ENCODE measurements around the gene FAM50B. TPM values are rescaled to one million over a fixed set of nuclear protein-coding genes. Genes with fewer than 3 reads are reported as not detected.

Gene FAM50B
- total RNA-seq, 1 donor from 2014 or later: 3.8 TPM

- Mint-ChIP-seq H3K4me1 (ENCODE audit: unreplicated experiment) (peaks cover 8% of the 10 kb centered on the region), H3K9me3 (ENCODE audit: unreplicated experiment) (no peaks in the 10 kb centered on the region), H3K27me3 (ENCODE audit: unreplicated experiment) (peaks cover 4% of the 10 kb centered on the region), H3K36me3 (ENCODE audit: low read depth, unreplicated experiment) (no peaks in the 10 kb centered on the region), H3K4me3 (ENCODE audit: unreplicated experiment) (no peak overlapping the region), H3K27ac (ENCODE audit: unreplicated experiment) (no peak overlapping the region)
- DNase-seq (ENCODE audit: low spot score): no peak
- TF ChIP-seq, protein P1, sequence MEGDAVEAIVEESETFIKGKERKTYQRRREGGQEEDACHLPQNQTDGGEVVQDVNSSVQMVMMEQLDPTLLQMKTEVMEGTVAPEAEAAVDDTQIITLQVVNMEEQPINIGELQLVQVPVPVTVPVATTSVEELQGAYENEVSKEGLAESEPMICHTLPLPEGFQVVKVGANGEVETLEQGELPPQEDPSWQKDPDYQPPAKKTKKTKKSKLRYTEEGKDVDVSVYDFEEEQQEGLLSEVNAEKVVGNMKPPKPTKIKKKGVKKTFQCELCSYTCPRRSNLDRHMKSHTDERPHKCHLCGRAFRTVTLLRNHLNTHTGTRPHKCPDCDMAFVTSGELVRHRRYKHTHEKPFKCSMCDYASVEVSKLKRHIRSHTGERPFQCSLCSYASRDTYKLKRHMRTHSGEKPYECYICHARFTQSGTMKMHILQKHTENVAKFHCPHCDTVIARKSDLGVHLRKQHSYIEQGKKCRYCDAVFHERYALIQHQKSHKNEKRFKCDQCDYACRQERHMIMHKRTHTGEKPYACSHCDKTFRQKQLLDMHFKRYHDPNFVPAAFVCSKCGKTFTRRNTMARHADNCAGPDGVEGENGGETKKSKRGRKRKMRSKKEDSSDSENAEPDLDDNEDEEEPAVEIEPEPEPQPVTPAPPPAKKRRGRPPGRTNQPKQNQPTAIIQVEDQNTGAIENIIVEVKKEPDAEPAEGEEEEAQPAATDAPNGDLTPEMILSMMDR (IDR thresholded peaks at IDR 0.05; ENCODE audit: unreplicated experiment): no peak
Measured at GRCh38 chr6:3851839-3852238, 2.7 kb downstream of the FAM50B start.

- Mint-ChIP-seq H3K36me3 (ENCODE audit: low read depth, unreplicated experiment) (no peaks in the 10 kb centered on the region), H3K4me1 (ENCODE audit: unreplicated experiment) (peaks cover 8% of the 10 kb centered on the region), H3K27ac (ENCODE audit: unreplicated experiment) (no peak overlapping the region), H3K4me3 (ENCODE audit: unreplicated experiment) (no peak overlapping the region), H3K9me3 (ENCODE audit: unreplicated experiment) (no peaks in the 10 kb centered on the region), H3K27me3 (ENCODE audit: unreplicated experiment) (peaks cover 4% of the 10 kb centered on the region)
- TF ChIP-seq, protein P1 (IDR thresholded peaks at IDR 0.05; ENCODE audit: unreplicated experiment): no peak
- DNase-seq (ENCODE audit: low spot score): no peak
Measured at GRCh38 chr6:3852391-3852790, 3.2 kb downstream of the FAM50B start.

- no peak overlapping the region for H3K27ac Mint-ChIP-seq (ENCODE audit: unreplicated experiment)
- H3K9me3 Mint-ChIP-seq (ENCODE audit: unreplicated experiment): no peaks in the 10 kb centered on the region
Measured at GRCh38 chr6:3855866-3856265, 6.7 kb downstream of the FAM50B start.

DNA sequence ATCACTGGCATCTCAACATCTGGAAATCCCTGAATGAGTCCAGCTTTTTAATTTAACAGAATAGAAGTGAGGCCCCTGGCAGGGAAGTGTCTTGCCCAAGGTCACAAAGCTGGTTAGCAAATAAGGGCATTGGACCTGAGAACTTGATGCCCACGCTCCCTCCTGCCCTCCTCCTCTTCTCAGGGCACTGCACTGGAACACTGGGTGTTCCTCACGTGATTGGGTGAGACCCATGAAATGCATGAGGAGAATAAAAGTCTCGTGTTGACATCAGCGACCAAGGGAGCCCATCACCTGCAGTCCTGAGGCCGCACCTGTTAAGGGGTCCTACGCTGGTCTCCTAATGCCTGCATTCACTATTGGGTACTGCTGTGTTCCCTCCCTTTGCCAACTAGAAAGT is 7.4 kb downstream of the FAM50B start:
- Mint-ChIP-seq H3K4me1 (ENCODE audit: unreplicated experiment) (no peaks in the 10 kb centered on the region), H3K36me3 (ENCODE audit: low read depth, unreplicated experiment) (no peaks in the 10 kb centered on the region), H3K9me3 (ENCODE audit: unreplicated experiment) (no peaks in the 10 kb centered on the region), H3K27ac (ENCODE audit: unreplicated experiment) (no peak overlapping the region), H3K4me3 (ENCODE audit: unreplicated experiment) (no peak overlapping the region), H3K27me3 (ENCODE audit: unreplicated experiment) (peaks cover 1% of the 10 kb centered on the region)
- DNase-seq (ENCODE audit: low spot score): no peak
- TF ChIP-seq, protein P1 (IDR thresholded peaks at IDR 0.05; ENCODE audit: unreplicated experiment): no peak

More at GRCh38 chr6:3855866-3856265, 6.7 kb downstream of the FAM50B start:
- Mint-ChIP-seq H3K4me1 (ENCODE audit: unreplicated experiment) (no peaks in the 10 kb centered on the region), H3K36me3 (ENCODE audit: low read depth, unreplicated experiment) (no peaks in the 10 kb centered on the region), H3K4me3 (ENCODE audit: unreplicated experiment) (no peak overlapping the region), H3K27me3 (ENCODE audit: unreplicated experiment) (peaks cover 1% of the 10 kb centered on the region)
- TF ChIP-seq, protein P1 (IDR thresholded peaks at IDR 0.05; ENCODE audit: unreplicated experiment): no peak
- no peak for DNase-seq (ENCODE audit: low spot score)

DNA sequence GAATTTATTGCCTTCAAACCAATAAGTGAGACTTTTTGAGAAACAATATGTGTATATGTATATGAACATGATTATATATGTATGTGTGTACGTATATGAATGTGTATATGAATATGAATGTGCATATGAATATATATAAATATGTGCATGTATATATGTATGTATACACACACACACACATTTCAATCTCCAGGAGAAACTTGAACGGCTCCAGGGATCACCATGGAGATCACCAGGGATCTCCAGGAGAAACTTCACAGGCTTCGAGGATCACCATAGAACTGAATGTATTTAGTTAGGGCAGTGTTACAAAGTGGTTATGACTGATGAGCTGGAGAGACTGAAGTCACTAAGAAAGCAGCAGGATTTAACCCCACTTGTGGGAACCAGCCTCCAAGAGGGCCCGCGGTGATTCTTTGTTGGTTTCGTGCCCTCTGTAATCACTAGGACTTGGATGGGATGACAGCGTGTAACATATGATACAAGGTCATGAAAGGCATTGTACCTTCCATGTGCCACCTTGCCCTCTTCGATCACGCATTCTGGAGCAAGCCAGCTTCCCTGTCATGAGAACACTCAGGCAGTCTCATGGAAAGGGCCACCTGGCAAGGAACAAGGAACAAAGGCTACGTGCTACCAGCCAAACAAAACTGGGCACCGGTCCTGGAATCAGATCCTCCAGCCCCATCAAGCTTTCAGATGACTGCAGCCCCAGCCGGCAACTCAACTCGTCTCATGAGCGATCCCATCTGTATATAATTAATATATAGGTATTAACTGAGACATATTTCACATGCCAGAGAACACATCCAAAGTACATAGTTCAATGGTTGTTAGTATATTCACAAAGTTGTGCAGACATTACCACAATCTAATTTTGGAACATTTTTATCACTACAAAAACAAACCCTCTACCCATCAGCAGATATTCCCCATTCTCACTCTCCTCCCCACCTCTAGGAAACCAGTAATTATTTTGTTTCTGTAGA is 8.6 kb downstream of the FAM50B start:
- Mint-ChIP-seq H3K4me3 (ENCODE audit: unreplicated experiment) (no peak overlapping the region), H3K27me3 (ENCODE audit: unreplicated experiment) (peaks cover 1% of the 10 kb centered on the region), H3K4me1 (ENCODE audit: unreplicated experiment) (no peaks in the 10 kb centered on the region), H3K9me3 (ENCODE audit: unreplicated experiment) (no peaks in the 10 kb centered on the region), H3K36me3 (ENCODE audit: low read depth, unreplicated experiment) (no peaks in the 10 kb centered on the region), H3K27ac (ENCODE audit: unreplicated experiment) (no peak overlapping the region)
- no peak for DNase-seq (ENCODE audit: low spot score)
- TF ChIP-seq, protein P1 (IDR thresholded peaks at IDR 0.05; ENCODE audit: unreplicated experiment): no peak

Measured in endothelial cell (in vitro differentiated cells).